Activated naive CD8-positive, alpha-beta T cell treated with anti-CD3 and anti-CD28 coated beads, Interleukin-2, amount 50 U/mL, for 16 hours (primary cell): ENCODE data around the gene SPC24.
"Not testable (repeated sequence)": the region's sequence is repeated elsewhere in the genome, so short reads cannot be mapped to it uniquely, and the experiment has no call there.

Experiments
- DNase-seq: peaks from one replicate; pipeline ENCODE4 v3.0.0-alpha.2; 2020; ENCODE audit warnings: low read depth, low spot score

SPC24 gene

GRCh38 chr19:11131471-11131870 is 24.1 kb downstream of the SPC24 start:
- DNase-seq, result no peak

- DNase-seq, result peak; percentile 25
Observed at GRCh38 chr19:11130824-11131455, 24.6 kb downstream of the SPC24 start.

GRCh38 chr19:11127905-11128304 is 27.7 kb downstream of the SPC24 start:
- DNase-seq, result no peak

- DNase-seq, result peak; percentile 50
Observed at GRCh38 chr19:11125994-11126685, 29.4 kb downstream of the SPC24 start.

- DNase-seq, result not testable (repeated sequence)
Observed at GRCh38 chr19:11124157-11124556, 31.4 kb downstream of the SPC24 start.

GRCh38 chr19:11123114-11123513 is 32.5 kb downstream of the SPC24 start:
- DNase-seq, result no peak

- DNase-seq, result not testable (repeated sequence)
Observed at GRCh38 chr19:11121963-11122362, 33.6 kb downstream of the SPC24 start.

- no peak for DNase-seq
Observed at GRCh38 chr19:11116507-11116906, 39.1 kb downstream of the SPC24 start.

- no peak for DNase-seq
Observed at GRCh38 chr19:11115895-11116446, 39.6 kb downstream of the SPC24 start.

- no peak for DNase-seq
Observed at GRCh38 chr19:11115042-11115441, 40.5 kb downstream of the SPC24 start.

GRCh38 chr19:11113140-11113708 is 42.4 kb downstream of the SPC24 start:
- no peak for DNase-seq

- DNase-seq, result no peak
Observed at GRCh38 chr19:11111771-11112144, 43.8 kb downstream of the SPC24 start.

- DNase-seq, result no peak
Observed at GRCh38 chr19:11111117-11111770, 44.3 kb downstream of the SPC24 start.

GRCh38 chr19:11108746-11109145 is 46.8 kb downstream of the SPC24 start:
- no peak for DNase-seq

- DNase-seq, result no peak
Observed at GRCh38 chr19:11106477-11106876, 49.1 kb downstream of the SPC24 start.

- no peak for DNase-seq
Observed at GRCh38 chr19:11105014-11105636, 50.5 kb downstream of the SPC24 start.

- DNase-seq, result not testable (repeated sequence)
Observed at GRCh38 chr19:11103667-11104066, 51.9 kb downstream of the SPC24 start.

GRCh38 chr19:11102944-11103343 is 52.6 kb downstream of the SPC24 start:
- DNase-seq, result no peak

- no peak for DNase-seq
Observed at GRCh38 chr19:11101057-11101456, 54.5 kb downstream of the SPC24 start.

- DNase-seq, result no peak
Observed at GRCh38 chr19:11100049-11100448, 55.5 kb downstream of the SPC24 start.

GRCh38 chr19:11098861-11099260 is 56.7 kb downstream of the SPC24 start:
- no peak for DNase-seq

- no peak for DNase-seq
Observed at GRCh38 chr19:11098327-11098726, 57.3 kb downstream of the SPC24 start.
